ENCODE results near the gene GSTM3. TPM values are rescaled to one million over a fixed set of nuclear protein-coding genes. Genes with fewer than 3 reads are reported as not detected.

Gene GSTM3
- polyA plus RNA-seq, 3 donors from 2014 or later = 1.1 to 7.1 (median 5.9) TPM

Other genes starting within 250 kb of the GSTM3 start
- gene CYB561D1, start 246.9 kb downstream of the GSTM3 start, polyA plus RNA-seq = 10 to 100 TPM in 2 of 3 donors, 1 to 10 TPM in 1; 8.8 to 20.3 (median 10.2) TPM
- gene AMIGO1, start 231.3 kb downstream of the GSTM3 start, polyA plus RNA-seq = 10 to 100 TPM in 1 of 3 donors, 1 to 10 TPM in 2; 3.6 to 12.5 (median 5.0) TPM
- gene GPR61, start 201.2 kb downstream of the GSTM3 start, polyA plus RNA-seq = not detected
- 10 to 100 TPM in 2 of 3 donors, 1 to 10 TPM in 1; 8.8 to 16.8 (median 10.3) TPM for gene GNAI3, start 192.4 kb downstream of the GSTM3 start, polyA plus RNA-seq
- not detected for gene GNAT2, start 121.4 kb downstream of the GSTM3 start, polyA plus RNA-seq
- 10 to 100 TPM; 14.7 to 40.3 (median 28.3) TPM for gene AMPD2, start 121.2 kb downstream of the GSTM3 start, polyA plus RNA-seq
- gene GSTM4, start 84.9 kb downstream of the GSTM3 start, polyA plus RNA-seq = 10 to 100 TPM; 10.9 to 33.4 (median 21.0) TPM
- 10 to 100 TPM; 32.6 to 51.2 (median 42.5) TPM for gene GSTM2, start 73.0 kb downstream of the GSTM3 start, polyA plus RNA-seq
- 10 to 100 TPM in 1 of 3 donors, not detected in 2; 35.4 TPM for gene GSTM1, start 53.2 kb downstream of the GSTM3 start, polyA plus RNA-seq
- under 1 TPM in 1 of 3 donors, not detected in 2; 0.23 TPM for gene GSTM5, start 28.8 kb downstream of the GSTM3 start, polyA plus RNA-seq
- gene EPS8L3, start 22.9 kb upstream of the GSTM3 start, polyA plus RNA-seq = under 1 TPM in 2 of 3 donors, not detected in 1; 0.09 to 0.13 TPM
- under 1 TPM; 0.55 to 0.97 (median 0.65) TPM for gene CSF1, start 169.8 kb upstream of the GSTM3 start, polyA plus RNA-seq
- gene AHCYL1, start 243.7 kb upstream of the GSTM3 start, polyA plus RNA-seq = 10 to 100 TPM; 30.2 to 75.4 (median 46.4) TPM